ENCODE results near the gene CIAO3.
A peak's percentile ranks its signal among the peaks of the same experiment; 100 is the strongest.

The CIAO3 gene

GRCh38 chr16:706189-707061 is 34.4 kb downstream of the CIAO3 start:
- peak overlapping the region; percentile 87 for H3K27ac ChIP-seq
- DNase-seq (ENCODE audit: low spot score): no peak
- CTCF ChIA-PET: interaction anchor here (0.6 to 1.1 kb wide), 3 partner anchors 49 to 79 kb away, joined by 3 to 5 read pairs (median 3); partner anchors contain the start of gene WDR90
- POLR2A ChIA-PET (ENCODE audit: low non-redundant PET): interaction anchor here (0.6 to 2.0 kb wide), 2 partner anchors 9 to 11 kb away, joined by 6 to 9 read pairs; no protein-coding TSS in a partner anchor
- no peak for TF ChIP-seq CTCF (conservative IDR thresholded peaks at IDR 0.05; ENCODE audit: low read depth)

- DNase-seq (ENCODE audit: low spot score): peak; percentile 74
- ChIA-PET CTCF (no interaction called here), POLR2A (ENCODE audit: low non-redundant PET) (no interaction called here)
- no peak for TF ChIP-seq CTCF (conservative IDR thresholded peaks at IDR 0.05; ENCODE audit: low read depth)
- H3K27ac ChIP-seq: peak within 1 kb of the TSS; percentile 87
These were observed 35.2 kb downstream of the CIAO3 start, which contains the start of gene FBXL16 for GRCh38 chr16:705431-706188. Gene FBXL16 (minus strand): TSS chr16:705801. CDS start chr16:697405, 8,396 bp downstream.

- ChIA-PET POLR2A (ENCODE audit: low non-redundant PET) (no interaction called here), CTCF (interaction anchor here (0.5 kb wide), 1 partner anchor 256 kb away, joined by 3 read pairs; no protein-coding TSS in a partner anchor)
- H3K27ac ChIP-seq: peak overlapping the region; percentile 87
- DNase-seq (ENCODE audit: low spot score): no peak
- TF ChIP-seq CTCF (conservative IDR thresholded peaks at IDR 0.05; ENCODE audit: low read depth): no peak
These were observed 36.0 kb downstream of the CIAO3 start for GRCh38 chr16:704552-705380.

GRCh38 chr16:704047-704446 is 36.8 kb downstream of the CIAO3 start:
- POLR2A ChIA-PET (ENCODE audit: low non-redundant PET): interaction anchor here (0.6 kb wide), 1 partner anchor 110 kb away, joined by 3 read pairs; no protein-coding TSS in a partner anchor
- TF ChIP-seq CTCF (conservative IDR thresholded peaks at IDR 0.05; ENCODE audit: low read depth): no peak
- no peak for DNase-seq (ENCODE audit: low spot score)
- H3K27ac ChIP-seq: peak overlapping the region; percentile 87
- CTCF ChIA-PET: interaction anchor here (0.5 to 0.9 kb wide), 2 partner anchors 81 to 255 kb away, joined by 3 read pairs; no protein-coding TSS in a partner anchor

GRCh38 chr16:703406-703805 is 37.4 kb downstream of the CIAO3 start:
- CTCF ChIA-PET: interaction anchor here (0.9 kb wide), 1 partner anchor 82 kb away, joined by 3 read pairs; no protein-coding TSS in a partner anchor
- no peak for DNase-seq (ENCODE audit: low spot score)
- POLR2A ChIA-PET (ENCODE audit: low non-redundant PET): interaction anchor here (0.6 to 1.3 kb wide), 2 partner anchors 10 to 109 kb away, joined by 3 to 5 read pairs; no protein-coding TSS in a partner anchor
- H3K27ac ChIP-seq: no peak overlapping the region; the same call in 1 of the 2 replicates
- TF ChIP-seq CTCF (conservative IDR thresholded peaks at IDR 0.05; ENCODE audit: low read depth): no peak
